NCI-H69 (cell line): ENCODE results near the gene HDAC9.

Source experiments
- DNase-seq: peaks from one replicate; lab custom pipeline; 2025; lab: John Stamatoyannopoulos, UW

Gene HDAC9

GRCh38 chr7:18495412-18496340 is at the start of gene HDAC9:
TSS of gene HDAC9 (plus strand) at chr7:18495749. CDS start at chr7:18496303, 554 bp downstream.
- DNase-seq, result peak; percentile 99

DNA sequence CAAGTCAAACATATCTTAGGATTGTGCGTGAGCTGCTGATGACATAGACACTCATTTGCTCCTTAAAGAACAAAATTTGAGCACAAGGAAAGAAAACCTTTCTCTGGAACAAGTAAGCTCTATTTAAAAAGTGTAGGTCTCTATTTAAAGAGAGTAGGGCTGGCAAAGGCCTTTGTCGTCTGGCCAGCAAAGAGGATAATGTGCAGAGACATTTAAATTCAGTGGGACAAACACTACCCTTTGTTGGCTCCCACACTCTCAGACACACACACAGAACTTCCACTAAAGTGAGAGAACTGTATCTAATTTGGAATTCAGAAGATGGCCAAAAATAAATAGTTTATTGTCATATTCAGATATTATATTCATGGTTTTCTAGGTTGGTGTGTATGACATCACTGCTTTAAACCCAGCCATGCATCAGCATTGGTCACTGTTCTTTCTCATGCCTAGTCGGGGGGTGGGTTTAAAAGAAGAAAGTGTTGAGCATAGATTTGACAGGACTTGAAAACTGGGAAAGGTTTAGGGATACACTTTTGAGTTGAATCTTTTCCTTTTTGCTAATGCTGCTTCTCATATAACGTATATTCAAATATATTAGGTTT is 49.5 kb upstream of the HDAC9 start:
- DNase-seq, result peak; percentile 21

- no peak for DNase-seq
These were observed 45.5 kb upstream of the HDAC9 start for GRCh38 chr7:18450019-18450418.

- DNase-seq, result peak; percentile 67
These were observed 39.9 kb upstream of the HDAC9 start for GRCh38 chr7:18455606-18456005.

DNA sequence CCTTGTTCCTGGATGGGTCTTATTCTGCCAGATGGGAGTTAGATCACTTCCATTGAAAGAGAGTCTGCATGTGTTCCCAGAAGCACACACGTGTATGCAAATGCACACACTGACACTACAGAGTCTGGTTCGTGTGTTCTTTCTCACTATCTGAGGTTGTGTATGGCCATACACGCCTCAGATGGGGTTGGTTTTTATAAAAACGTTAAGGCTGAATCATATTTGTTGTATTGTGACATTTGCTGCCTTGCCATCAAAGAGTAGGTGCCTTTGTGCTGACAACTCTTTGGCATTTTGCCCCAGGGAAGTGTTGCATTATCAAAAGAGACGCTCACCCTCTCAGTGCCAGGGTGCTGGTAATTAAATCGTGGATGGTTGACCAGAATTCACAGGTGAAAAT is 37.7 kb upstream of the HDAC9 start:
- DNase-seq, result peak; percentile 96

DNA sequence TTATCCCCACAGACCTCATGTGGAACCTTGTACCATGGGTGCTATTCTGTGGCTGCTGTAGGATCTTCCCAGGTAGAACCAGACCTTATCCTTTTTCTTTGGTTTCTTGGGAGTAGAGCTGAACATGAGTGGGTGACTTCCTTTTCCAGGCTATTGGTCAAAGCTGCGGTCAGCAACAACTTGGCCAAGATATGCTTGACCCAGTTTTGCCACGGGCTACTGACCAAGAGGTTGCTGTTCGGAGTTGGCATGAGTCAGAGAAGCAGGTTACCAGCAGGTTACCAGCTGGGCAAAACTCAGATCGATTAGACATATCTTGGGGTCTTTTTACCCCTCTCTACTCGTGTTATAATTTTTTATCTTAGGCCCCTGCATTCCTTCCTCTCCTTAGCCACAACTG is 36.7 kb upstream of the HDAC9 start:
- peak; percentile 55 for DNase-seq

- DNase-seq, result peak; percentile 76
These were observed 35.9 kb upstream of the HDAC9 start for GRCh38 chr7:18459484-18460245.

GRCh38 chr7:18461785-18462467 is 33.6 kb upstream of the HDAC9 start:
- DNase-seq, result no peak

DNA sequence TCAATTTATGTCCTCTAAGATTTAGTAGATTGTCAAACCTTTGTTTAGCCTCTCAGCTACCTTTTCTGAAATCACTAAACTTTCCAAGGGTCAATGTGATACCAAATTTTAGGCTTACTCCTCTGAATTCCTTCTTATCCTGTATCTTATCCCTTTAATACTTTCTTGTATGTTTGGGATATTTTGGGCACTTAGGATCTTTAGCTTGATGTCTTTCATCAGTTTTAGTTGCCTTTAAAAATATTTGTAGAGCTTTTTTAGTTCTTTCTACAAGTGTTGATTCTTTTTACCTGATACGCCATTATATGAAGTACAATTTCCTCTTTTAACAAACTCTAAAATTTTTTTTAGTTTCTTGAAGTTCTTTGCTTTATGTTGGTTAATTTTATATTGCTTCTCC is 30.7 kb upstream of the HDAC9 start:
- DNase-seq, result no peak

DNA sequence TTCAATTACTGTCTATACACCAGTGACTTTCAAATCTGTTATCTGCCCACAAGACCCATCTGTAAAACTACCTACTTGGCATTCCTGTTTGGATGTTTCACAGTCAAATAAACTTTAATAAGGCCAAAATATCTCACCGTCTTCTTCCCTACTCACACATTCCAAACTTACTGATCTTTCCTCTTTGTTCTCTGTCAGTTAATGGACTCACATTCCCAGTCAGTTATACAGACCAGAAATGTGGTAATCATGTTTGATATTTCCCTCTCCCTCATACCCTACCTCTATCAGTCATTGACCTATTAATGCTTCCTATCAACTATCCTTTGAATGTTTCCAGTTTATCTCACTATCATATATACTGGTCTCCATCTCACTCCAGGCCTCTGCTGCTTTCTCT is 28.5 kb upstream of the HDAC9 start:
- DNase-seq, result no peak

DNA sequence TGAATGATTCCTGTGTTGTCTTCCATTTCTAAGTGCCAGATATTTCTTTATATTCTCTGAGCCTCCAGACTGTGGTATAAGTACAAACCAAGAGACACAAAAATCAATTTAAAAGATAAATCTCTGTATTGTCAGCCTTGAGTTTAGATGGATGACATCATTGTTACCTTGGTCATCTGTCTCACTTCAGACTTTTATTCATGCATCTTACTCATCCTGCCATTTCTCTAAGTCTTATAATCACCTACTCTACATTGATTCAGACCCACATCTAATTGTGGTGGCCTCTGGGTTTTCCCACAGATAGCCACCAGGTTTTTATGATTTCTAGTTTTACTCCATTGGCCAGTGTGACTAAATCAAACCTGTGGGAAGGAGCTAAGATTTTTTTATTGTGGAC is 26.8 kb upstream of the HDAC9 start:
- peak; percentile 20 for DNase-seq

DNA sequence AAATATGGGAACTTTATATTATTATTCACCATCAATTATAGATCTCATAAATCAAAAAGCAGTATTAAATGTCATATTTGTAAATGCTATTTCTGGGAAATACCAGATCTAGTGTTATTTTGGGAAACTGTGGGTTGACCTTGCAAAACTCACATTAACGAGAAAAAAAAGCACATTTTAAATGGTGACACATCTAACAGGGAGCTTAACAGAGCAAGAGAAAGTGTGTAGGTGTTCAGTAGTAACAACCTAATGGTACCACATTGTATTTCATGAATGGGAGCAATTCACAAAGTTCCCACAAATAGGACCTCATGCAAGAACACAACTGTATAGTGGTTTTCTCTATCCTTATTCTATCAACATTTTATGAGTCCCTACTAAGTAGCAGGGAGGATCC is 26.2 kb upstream of the HDAC9 start:
- no peak for DNase-seq

GRCh38 chr7:18471476-18472160 is 23.9 kb upstream of the HDAC9 start:
- no peak for DNase-seq

- DNase-seq, result no peak
These were observed 23.4 kb upstream of the HDAC9 start for GRCh38 chr7:18472161-18472483.

DNA sequence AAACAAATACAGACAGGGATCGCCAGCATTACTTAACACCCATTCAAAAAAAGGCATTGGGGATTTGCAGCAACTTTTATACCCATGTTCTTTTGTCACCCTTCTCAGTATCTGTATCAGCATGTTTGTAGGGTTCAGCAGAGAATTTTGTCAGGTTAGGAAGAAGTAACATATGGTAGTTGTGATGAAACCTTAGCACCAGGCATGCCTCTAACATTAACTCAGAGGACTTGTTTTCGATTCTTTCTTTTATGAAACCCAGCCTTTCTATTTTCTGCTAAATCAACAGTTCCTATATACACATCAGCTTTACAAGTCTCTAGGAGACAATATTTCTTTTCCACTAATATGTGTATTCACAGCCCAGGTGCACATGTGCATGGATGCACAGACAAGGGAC is 22.4 kb upstream of the HDAC9 start:
- no peak for DNase-seq

DNA sequence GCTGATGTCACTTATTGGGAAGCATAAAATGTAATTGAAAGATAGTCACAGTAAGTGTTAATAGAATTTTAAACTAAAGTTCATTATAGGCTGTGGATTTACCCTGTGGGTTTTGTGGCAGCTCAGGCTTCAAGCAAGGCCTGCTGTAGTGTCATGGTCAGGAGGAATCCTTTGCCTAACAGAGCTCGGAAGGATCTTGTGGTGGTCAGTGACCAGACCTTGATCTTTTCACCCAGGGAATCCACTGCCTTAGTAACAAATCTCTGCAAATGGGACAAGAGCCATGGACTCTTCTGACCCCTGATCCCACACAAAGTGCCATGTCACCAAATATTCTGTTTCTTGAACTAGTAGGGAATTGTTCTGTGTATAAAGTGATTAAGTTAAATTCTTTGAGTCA is 20.6 kb upstream of the HDAC9 start:
- no peak for DNase-seq

GRCh38 chr7:18475488-18475887 is 20.1 kb upstream of the HDAC9 start:
- peak; percentile 57 for DNase-seq

GRCh38 chr7:18481776-18482175 is 13.8 kb upstream of the HDAC9 start:
- DNase-seq, result peak; percentile 20

GRCh38 chr7:18488049-18488448 is 7.5 kb upstream of the HDAC9 start:
- no peak for DNase-seq

DNA sequence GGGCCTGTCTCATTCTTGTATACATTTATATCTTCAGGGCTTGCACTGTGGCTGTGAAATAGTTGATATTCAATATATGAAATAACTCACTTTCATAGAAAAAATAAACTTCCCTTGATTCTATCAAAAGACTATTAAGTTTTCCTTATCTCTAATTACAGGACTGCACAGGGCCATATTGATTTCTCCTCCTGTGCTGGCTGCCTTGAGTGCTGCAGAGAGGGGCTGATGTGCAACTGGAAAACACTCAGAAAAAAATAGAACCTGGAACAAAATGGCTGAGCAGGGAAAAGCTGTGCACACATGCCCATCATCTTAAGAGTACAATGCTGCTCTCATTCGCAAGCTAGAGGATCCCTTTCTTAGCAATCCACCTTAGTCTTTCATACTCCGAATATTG is 5.9 kb upstream of the HDAC9 start:
- no peak for DNase-seq

DNA sequence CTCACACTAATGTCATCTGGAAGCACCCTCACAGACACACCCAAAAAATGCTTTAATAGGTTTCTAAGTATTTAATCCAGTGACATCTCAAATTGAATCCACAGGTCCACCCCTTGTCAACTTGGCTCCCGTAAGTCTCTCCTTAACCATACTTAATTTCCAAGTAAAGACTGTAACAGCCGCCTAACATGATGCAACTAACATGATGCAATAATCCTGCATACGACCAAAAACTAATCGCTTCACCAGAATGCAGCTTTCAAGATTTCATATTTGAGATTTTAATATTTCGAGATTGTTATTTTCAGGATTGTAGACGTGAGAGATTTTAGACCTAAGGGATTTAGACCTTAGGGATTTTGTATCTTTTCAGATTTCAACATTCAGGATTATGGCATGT is 3.7 kb upstream of the HDAC9 start:
- DNase-seq, result peak; percentile 23

GRCh38 chr7:18494406-18494805 is 1.1 kb upstream of the HDAC9 start:
- no peak for DNase-seq
